ENCODE results near the gene CRYZL1.

CRYZL1 gene

DNA sequence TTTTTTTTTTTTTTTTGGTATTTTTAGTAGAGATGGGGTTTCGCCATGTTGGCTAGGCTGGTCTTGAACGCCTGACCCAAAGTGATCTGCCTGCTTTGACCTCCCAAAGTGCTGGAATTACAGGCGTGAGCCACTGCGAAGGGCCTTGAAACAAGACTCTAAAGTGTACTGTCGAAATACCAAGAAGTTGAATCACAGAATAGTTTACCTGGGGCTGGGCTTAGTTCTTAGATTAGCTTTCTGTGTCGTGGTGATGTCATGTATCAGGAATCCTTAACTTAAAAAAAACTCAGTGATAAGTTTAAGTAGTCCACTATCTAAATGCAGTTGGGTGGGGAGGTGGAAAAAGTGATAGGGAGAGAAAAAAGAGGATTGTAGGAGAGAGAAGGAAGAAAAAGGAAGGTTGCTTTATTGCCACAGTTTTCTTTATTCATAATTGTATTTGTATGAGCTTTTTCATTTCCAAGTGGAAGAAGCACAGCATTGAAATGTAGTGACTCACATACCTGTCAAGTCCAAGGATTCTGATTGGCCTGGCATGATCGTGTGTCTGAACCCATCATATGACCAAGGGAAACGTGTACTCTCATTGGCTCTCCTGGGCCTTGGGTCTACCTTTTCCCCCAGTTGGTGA lies 14.2 kb upstream of the CRYZL1 start:
- Histone ChIP-seq H3K4me1 (peaks cover 19% of the 10 kb centered on the region), H3K27me3 (ENCODE audit: low read depth) (no peaks in the 10 kb centered on the region)

DNA sequence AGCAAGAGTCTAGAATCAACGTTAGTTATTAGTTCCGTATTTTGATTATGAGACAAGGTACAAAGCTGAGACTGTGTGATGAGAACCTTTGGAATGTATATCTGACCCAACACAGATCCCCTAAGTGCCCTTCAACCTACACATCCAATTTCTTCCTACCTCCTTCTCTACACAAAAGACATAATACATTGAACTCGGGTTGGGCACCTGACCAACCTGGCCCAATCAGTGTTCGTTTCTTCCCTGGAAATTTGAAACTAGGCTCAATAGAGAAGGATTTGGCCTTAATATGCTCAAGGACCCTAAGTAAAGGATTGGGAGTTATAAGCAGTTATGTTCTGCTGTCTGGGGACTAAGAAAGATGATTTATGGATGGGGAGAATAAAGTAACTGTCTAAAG lies 12.9 kb upstream of the CRYZL1 start:
- in situ Hi-C loops (cut with MboI; ENCODE audit: low sequenced_read_pairs) = no loop called here
- H3K4me1 ChIP-seq = peaks cover 22% of the 10 kb centered on the region
- no peaks in the 10 kb centered on the region for H3K9me3 ChIP-seq
- DNase-seq (ENCODE audit: low spot score in 2 of 2) = no peak
- no peaks in the 10 kb centered on the region for H3K36me3 ChIP-seq (replicated peaks)
- no peaks in the 10 kb centered on the region for H3K27me3 ChIP-seq (ENCODE audit: low read depth)
- no peak overlapping the region for H3K4me3 ChIP-seq

More for the DNA sequence above, 14.2 kb upstream of the CRYZL1 start:
- in situ Hi-C loops (cut with MboI; ENCODE audit: low sequenced_read_pairs) = no loop called here
- DNase-seq (ENCODE audit: low spot score in 2 of 2) = no peak
- Histone ChIP-seq H3K9me3 (peaks cover under 1% of the 10 kb centered on the region; the same call in 1 of the 2 replicates), H3K4me3 (no peak overlapping the region), H3K36me3 (replicated peaks) (no peaks in the 10 kb centered on the region)

DNA sequence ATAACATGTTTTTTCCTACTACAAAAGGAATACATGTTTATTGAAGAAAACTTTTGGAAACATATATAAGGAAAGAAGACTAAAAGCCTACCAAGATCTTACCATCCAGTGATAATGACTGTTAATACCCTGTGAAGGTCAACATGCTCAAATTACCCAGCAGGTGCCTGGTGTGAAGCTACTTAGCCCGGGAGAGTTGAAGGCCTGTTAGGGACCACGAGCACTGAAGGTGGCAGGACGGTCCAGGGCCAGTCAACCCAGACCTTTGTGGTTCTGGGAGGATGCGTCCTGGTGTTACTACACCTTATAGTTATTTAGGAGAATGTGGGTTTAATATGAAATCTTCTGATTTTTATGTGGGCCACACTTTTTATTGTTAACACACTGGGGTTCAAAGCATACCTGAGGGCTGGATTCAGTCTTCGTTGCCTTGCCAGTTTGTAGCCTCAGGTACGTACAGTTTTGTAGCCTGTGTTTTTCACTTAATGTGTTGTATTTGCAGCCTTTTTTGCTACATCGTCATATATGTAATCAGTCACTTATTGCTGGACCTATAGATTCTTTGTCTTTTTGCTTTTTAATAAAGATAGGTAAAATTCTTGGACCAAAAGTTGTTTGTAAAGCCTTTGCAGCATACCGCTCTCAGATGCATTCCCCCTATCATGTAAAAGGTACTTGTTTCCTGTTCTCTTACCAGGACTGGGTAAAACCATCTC lies 10.6 kb upstream of the CRYZL1 start:
- in situ Hi-C loops (cut with MboI; ENCODE audit: low sequenced_read_pairs) = no loop called here
- no peak overlapping the region for H3K4me3 ChIP-seq
- DNase-seq (ENCODE audit: low spot score in 2 of 2) = no peak
- no peaks in the 10 kb centered on the region for H3K9me3 ChIP-seq
- H3K36me3 ChIP-seq (replicated peaks) = no peaks in the 10 kb centered on the region; the same call in 1 of the 2 replicates
- H3K27me3 ChIP-seq (ENCODE audit: low read depth) = no peaks in the 10 kb centered on the region
- H3K4me1 ChIP-seq = peaks cover 22% of the 10 kb centered on the region

DNA sequence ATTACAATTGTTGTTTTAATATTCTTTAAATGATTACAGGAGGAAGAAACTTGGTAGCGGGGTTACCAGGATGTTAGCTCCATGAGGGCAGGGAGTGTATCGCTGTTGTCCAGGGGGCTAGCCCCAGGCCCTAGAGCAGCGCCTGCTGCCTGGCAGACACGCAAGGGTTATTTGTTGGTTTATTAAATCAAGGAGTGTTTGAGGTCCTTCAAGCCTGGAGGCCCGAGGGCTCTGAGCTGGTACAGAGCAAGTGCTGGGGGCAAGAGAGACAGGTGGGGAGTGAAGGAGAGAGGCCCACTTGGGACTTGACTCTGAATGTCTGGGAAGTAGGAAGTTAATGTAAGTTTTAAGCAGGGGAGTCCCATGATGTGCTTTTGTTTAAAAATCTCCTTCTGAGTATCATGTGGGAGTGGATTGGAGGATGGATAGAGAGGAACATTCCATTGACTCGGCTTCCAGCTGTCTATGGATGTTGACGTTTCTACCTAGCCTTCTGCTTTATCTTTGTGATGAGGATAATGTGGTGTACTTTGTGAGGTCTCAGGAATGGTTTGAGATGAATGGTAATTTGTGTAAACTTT lies 9.5 kb upstream of the CRYZL1 start:
- no peak for DNase-seq (ENCODE audit: low spot score in 2 of 2)

DNA sequence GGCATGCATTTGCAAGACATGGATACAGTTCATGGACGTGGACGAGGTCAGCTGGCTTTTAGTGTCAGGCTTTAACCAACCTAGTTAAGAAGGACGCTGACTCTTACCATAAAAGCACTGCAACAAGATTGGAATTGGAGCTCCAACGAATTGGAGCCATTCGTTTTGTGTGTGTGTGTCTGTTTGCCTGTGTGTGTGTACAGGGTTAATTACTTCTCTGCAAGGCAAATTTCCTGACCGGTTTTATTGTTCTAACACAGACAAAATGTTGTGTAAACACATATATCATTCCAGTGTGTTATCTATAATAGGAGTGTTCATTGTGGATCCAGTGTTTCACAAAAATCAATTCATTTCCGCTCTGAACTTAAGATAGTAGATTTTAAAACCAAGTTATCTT lies 8.7 kb upstream of the CRYZL1 start:
- H3K4me1 ChIP-seq = peaks cover 31% of the 10 kb centered on the region
- no peaks in the 10 kb centered on the region for H3K9me3 ChIP-seq
- H3K27me3 ChIP-seq (ENCODE audit: low read depth) = no peaks in the 10 kb centered on the region
- DNase-seq (ENCODE audit: low spot score in 2 of 2) = no peak
- no peaks in the 10 kb centered on the region; the same call in 1 of the 2 replicates for H3K36me3 ChIP-seq (replicated peaks)
- in situ Hi-C loops (cut with MboI; ENCODE audit: low sequenced_read_pairs) = no loop called here
- H3K4me3 ChIP-seq = no peak overlapping the region

More for the DNA sequence above, 9.5 kb upstream of the CRYZL1 start:
- no peaks in the 10 kb centered on the region; the same call in 1 of the 2 replicates for H3K36me3 ChIP-seq (replicated peaks)
- H3K4me1 ChIP-seq = peaks cover 24% of the 10 kb centered on the region
- in situ Hi-C loops (cut with MboI; ENCODE audit: low sequenced_read_pairs) = no loop called here
- no peaks in the 10 kb centered on the region for H3K9me3 ChIP-seq
- no peak overlapping the region for H3K4me3 ChIP-seq
- no peaks in the 10 kb centered on the region for H3K27me3 ChIP-seq (ENCODE audit: low read depth)

DNA sequence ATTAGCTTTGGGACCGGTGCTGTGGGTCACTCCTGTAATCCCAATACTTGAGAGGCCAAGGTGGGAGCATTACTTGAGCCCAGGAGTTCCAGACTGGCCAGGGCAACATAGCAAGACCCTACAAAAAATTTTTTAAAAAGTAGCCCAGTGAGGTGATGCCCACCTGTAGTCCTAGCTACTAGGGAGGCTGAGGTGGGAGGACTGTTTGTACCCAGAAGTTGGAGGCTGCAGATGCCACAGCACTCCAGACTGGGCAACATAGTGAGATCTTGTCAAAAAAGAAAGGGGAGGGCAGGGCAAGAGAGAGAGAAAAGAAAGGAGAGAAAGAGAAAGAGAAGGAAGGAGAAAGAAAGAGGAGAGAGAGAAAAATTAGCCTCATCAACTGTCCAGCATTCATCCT lies 7.0 kb upstream of the CRYZL1 start:
- H3K4me1 ChIP-seq = peaks cover 31% of the 10 kb centered on the region
- no peaks in the 10 kb centered on the region for H3K27me3 ChIP-seq (ENCODE audit: low read depth)
- H3K36me3 ChIP-seq (replicated peaks) = no peaks in the 10 kb centered on the region; the same call in 1 of the 2 replicates
- DNase-seq (ENCODE audit: low spot score in 2 of 2) = no peak
- H3K4me3 ChIP-seq = no peak overlapping the region
- in situ Hi-C loops (cut with MboI; ENCODE audit: low sequenced_read_pairs) = no loop called here
- H3K9me3 ChIP-seq = no peaks in the 10 kb centered on the region

DNA sequence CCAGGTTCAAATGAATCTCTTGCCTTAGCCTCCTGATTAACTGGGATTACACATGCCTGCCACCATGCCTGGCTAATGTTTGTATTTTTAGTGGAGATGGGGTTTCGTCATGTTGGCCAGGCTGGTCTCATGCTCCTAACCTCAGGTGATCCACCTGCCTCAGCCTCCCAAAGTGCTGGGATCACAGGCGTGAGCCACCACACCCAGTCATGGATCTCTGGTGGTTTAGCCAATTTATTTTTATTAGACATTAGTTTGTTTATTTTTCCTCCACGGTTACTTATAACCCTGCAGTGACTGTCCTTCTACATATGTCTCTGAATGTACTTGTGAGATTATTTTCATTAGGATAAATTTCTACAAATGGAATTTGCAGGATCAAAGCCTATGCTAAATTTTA lies 6.0 kb upstream of the CRYZL1 start:
- DNase-seq (ENCODE audit: low spot score in 2 of 2) = no peak
- Histone ChIP-seq H3K9me3 (no peaks in the 10 kb centered on the region), H3K4me1 (peaks cover 31% of the 10 kb centered on the region), H3K36me3 (replicated peaks) (no peaks in the 10 kb centered on the region; the same call in 1 of the 2 replicates), H3K27me3 (ENCODE audit: low read depth) (no peaks in the 10 kb centered on the region), H3K4me3 (no peak overlapping the region)
- in situ Hi-C loops (cut with MboI; ENCODE audit: low sequenced_read_pairs) = no loop called here

DNA sequence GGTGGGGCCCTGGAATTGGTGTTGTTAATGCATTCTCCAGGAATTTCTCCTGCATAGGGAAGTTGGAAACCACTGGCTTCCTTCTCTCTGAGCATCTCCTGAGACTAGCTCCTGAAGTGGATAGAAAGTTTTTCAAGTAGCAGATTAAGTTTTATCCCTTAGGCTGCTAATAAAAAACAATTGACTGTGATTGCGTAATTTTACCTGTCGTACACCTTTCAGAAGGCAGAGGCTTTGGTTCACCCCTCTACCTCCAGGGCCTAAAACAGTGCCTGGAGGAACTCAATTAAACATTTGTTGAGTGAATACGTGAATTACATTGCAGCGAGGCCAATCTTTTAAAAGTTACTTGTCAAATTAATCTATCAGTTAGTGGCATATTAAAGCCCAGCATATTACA lies 4.2 kb upstream of the CRYZL1 start:
- Histone ChIP-seq H3K27me3 (ENCODE audit: low read depth) (no peaks in the 10 kb centered on the region), H3K9me3 (no peaks in the 10 kb centered on the region), H3K36me3 (replicated peaks) (no peaks in the 10 kb centered on the region; the same call in 1 of the 2 replicates), H3K4me1 (peaks cover 18% of the 10 kb centered on the region), H3K4me3 (no peak overlapping the region)
- in situ Hi-C loops (cut with MboI; ENCODE audit: low sequenced_read_pairs) = no loop called here
- DNase-seq (ENCODE audit: low spot score in 2 of 2) = no peak

DNA sequence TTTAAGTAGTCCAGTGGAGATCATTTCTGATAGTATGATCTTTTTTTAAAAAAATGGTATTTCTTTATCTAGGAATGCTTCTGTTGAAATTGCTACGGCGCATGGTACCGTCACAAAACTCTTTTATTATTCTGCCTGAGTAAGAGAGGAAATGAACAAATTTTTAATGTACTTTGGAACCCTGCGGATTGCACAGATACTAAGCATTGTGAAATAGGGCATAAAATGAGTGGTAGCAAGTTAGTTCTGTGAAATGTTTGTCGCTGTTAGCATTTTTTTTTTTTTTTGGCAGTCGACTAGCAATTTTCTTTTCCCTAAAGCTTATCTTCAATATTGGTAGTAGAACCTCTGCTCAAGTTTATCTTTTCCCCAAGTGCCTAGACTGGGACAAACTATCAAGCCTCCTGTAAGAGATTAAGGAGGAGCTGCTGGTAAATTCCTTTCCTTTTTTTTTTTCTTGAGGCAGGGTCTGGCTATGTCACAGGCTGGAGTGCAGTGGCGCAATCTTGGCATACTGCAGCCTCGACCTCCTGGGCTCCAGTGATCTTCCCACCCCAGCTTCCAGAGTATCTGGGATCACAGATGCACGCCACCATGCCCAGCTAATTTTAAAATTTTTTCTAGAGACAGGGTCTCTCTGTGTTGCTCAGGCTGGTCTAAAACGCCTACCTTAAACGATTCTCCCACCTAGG lies 3.0 kb upstream of the CRYZL1 start:
- in situ Hi-C loops (cut with MboI; ENCODE audit: low sequenced_read_pairs) = no loop called here
- no peaks in the 10 kb centered on the region for H3K9me3 ChIP-seq

DNA sequence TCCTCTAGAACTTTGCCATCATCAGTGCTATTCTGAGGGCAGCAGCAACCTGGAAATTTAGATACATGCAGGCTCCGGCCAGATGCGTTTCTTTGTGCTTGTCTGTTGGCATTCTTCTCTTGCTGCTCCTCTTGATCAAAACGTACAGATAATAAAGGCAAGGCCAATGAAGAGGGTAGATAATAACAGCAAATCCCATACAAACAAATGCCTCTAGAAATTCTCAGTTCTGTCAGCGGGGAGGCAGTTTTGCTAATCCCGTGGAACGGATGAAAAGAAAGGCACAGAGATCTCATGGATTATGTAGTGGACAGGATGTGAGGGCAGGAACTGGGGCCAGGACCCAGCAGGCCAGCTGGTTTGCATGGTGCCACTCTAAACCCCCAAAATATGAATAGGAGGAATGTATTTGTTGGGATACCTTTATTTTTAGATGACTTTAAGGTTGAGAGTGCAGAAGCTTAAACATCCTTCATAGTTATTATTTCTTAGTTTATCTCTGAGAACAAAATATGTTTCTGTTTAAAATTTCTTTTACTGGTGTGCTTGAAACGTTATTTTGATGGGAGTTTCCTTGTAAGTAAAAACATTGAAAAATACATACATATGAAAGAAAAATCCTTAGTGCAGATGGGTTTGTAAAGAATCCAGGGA lies 2.2 kb upstream of the CRYZL1 start:
- Histone ChIP-seq H3K36me3 (replicated peaks) (no peaks in the 10 kb centered on the region; the same call in 1 of the 2 replicates), H3K9me3 (no peaks in the 10 kb centered on the region), H3K4me1 (peaks cover 19% of the 10 kb centered on the region), H3K4me3 (peak overlapping the region; percentile 82), H3K27me3 (ENCODE audit: low read depth) (no peaks in the 10 kb centered on the region)
- in situ Hi-C loops (cut with MboI; ENCODE audit: low sequenced_read_pairs) = no loop called here
- peak; percentile 53 to 67 for DNase-seq (ENCODE audit: low spot score in 2 of 2)

More for the DNA sequence above, 3.0 kb upstream of the CRYZL1 start:
- Histone ChIP-seq H3K36me3 (replicated peaks) (no peaks in the 10 kb centered on the region; the same call in 1 of the 2 replicates), H3K27me3 (ENCODE audit: low read depth) (no peaks in the 10 kb centered on the region), H3K4me1 (peaks cover 19% of the 10 kb centered on the region), H3K4me3 (peak overlapping the region; percentile 82)
- DNase-seq (ENCODE audit: low spot score in 2 of 2) = no peak

DNA sequence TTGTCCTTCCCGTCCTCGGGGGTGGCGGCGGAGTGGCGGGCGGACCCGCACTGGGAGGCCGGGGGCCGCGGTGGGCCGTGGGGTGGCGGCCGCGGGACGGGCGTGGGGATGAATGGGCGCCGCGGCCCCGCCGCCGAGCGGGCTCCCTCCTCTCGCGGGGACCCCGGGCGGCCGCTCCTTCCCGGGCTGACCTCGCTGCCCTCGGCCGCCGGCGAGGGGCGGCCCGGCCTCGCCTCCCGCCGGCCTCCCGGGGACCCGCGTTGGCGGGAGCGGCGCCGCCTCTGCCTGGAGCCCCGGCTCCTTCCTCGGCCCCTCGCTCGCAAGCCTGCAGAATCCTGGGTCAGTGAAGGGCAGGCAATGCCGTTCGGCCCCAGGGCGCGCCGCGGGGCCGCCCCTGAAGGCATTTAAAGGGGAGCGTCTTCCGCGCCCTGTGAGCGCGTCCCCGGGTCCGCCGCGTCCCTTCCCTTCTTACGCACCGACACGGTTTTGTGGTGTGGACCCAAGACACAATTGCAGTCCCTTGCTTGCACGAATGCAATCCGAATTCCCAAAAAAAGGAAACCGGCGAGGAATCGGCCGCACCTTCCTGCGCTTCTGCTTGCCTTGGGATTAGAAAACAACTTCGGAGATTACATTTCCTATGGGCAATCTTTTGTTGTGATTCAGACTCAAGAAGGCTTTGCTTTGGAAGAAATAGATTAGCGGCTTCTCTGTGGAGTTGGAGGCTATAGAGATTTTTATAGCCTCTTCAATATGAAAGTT lies 1.5 kb upstream of the CRYZL1 start:
- in situ Hi-C loops (cut with MboI; ENCODE audit: low sequenced_read_pairs) = no loop called here
- no peaks in the 10 kb centered on the region; the same call in 1 of the 2 replicates for H3K36me3 ChIP-seq (replicated peaks)
- no peaks in the 10 kb centered on the region for H3K9me3 ChIP-seq
- H3K4me1 ChIP-seq = peaks cover 19% of the 10 kb centered on the region
- peak; percentile 46 to 57 for DNase-seq (ENCODE audit: low spot score in 2 of 2)
- H3K27me3 ChIP-seq (ENCODE audit: low read depth) = no peaks in the 10 kb centered on the region
- peak overlapping the region; percentile 82 for H3K4me3 ChIP-seq

DNA sequence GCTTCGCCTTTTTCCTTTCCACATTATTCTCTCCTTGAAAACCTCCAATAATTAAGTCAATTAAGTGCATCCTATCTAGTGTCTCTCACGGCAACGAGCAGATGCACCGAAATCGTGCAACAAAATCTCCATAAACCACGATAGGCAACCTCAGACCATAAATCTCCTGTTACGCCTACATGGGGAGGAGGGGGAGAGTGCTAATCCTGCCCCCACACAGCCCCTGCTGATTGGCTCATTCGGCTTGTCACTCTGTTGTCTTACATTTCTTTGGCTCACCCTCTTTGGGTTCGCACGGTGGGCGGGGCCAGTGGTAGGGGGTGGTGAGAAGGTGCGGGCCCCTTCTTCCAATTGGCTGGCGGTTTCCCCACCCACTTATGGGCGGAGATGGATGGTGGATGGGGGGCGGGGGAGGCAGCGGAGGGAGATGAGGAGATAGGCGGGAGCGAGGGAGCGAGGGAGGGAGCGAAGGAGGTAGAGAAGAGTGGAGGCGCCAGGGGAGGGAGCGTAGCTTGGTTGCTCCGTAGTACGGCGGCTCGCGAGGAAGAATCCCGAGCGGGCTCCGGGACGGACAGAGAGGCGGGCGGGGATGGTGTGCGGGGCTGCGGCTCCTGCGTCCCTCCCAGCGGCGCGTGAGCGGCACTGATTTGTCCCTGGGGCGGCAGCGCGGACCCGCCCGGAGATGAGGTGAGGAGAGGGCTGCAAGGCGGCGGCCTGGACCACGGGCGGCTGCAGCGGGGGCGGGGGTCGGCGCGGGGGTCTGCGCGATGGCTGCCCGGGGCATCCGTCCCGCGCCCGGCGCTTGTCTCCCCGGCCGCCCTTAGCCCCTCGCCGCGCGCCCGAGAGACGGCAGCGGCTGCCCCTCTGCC lies 720 bp upstream of the CRYZL1 start, which contains the start of gene ITSN1:
Gene ITSN1, plus strand, starts transcription at position 475 of the 869 bp plus-strand sequence. CDS start 76,328 bp downstream, outside the sequence.
- Histone ChIP-seq H3K4me3 (peak within 1 kb of the TSS; percentile 82), H3K36me3 (replicated peaks) (no peaks in the 10 kb centered on the region), H3K9me3 (no peaks in the 10 kb centered on the region), H3K27me3 (ENCODE audit: low read depth) (no peaks in the 10 kb centered on the region), H3K4me1 (peaks cover 19% of the 10 kb centered on the region)
- peak; percentile 98 to 100 for DNase-seq (ENCODE audit: low spot score in 2 of 2)
- in situ Hi-C loops (cut with MboI; ENCODE audit: low sequenced_read_pairs) = no loop called here

Measured in HAP-1 (cell line).